Psoas muscle (tissue), 8 donors: Measurements from ENCODE around the gene SPECC1. TPM values are rescaled to one million over a fixed set of nuclear protein-coding genes. Genes with fewer than 3 reads are reported as not detected.

Source experiments
- ATAC-seq, 4 donors: fragments of 200-7000 bp; cut with Tn5 transposase; one replicate each; pipeline ENCODE4 v1.9.1; 2020; ENCODE audit warnings: moderate library complexity in 3 of 4, mild to moderate bottlenecking in 2 of 4
- DNase-seq, 2 donors: peaks; one replicate each; pipeline ENCODE4 v3.0.0-alpha.2; 2020
- H3K27ac ChIP-seq: fragments of 200-600 bp; one replicate; pipeline ENCODE4 v1.8.0; 2022
- H3K27me3 ChIP-seq, 3 donors: fragments of 200-600 bp in 1 of 3; one replicate each; pipeline versions ENCODE4 v1.6.1 to v1.8.0; 2013 to 2022; ENCODE audit warnings: low read length in 2 of 3, mild to moderate bottlenecking in 2 of 3, moderate library complexity in 1 of 3; ENCODE audit not compliant: insufficient read depth in 3 of 3
- H3K36me3 ChIP-seq, 2 donors: fragments of 200-600 bp in 1 of 2; one replicate each; pipeline versions ENCODE4 v1.6.1 to v1.8.0; 2013 to 2022; ENCODE audit warnings: low read depth in 1 of 2, mild to moderate bottlenecking in 1 of 2, moderate library complexity in 1 of 2; ENCODE audit not compliant: insufficient read depth in 1 of 2
- H3K4me1 ChIP-seq: fragments of 200-600 bp; one replicate; pipeline ENCODE4 v1.8.0; 2022
- H3K4me3 ChIP-seq: fragments of 200-600 bp; one replicate; pipeline ENCODE4 v1.8.0; 2022; ENCODE audit warnings: mild to moderate bottlenecking
- H3K9me3 ChIP-seq: fragments of 200-600 bp; one replicate; pipeline ENCODE4 v1.8.0; 2022
- WGBS, 3 donors: extraction: QIAGEN DNeasy Blood & Tissue Kit; methylation state at CpG; one replicate each; pipeline versions ENCODE4 v1.1.6 to v1.1.7; 2013; 5-methylcytosine and 5-hydroxymethylcytosine counted together
- intact Hi-C, 2 donors: fragments of 100-400 bp; cut with DNase I; formaldehyde crosslinking; loops; one replicate each; pipeline versions ENCODE4 v1.11.0 to v1.14.2; 2022
- polyA plus RNA-seq, 3 donors: library from polyadenylated mRNA; stranded (reverse); fragments of 200-250 nt; gene quantifications; one replicate each; pipeline ENCODE4 v1.2.3, GENCODE V29; 2013
- total RNA-seq, 4 donors: library from RNA; stranded (reverse); fragmentation: NEBNext Ultra II Directional in 2 of 4; extraction: Animal tissue kit (Norgen Biotek cat#: 25700) in 2 of 4; gene quantifications; one replicate each; pipeline versions ENCODE4 v1.2.1 to v1.2.4, GENCODE V29; 2021 to 2023
- TF ChIP-seq, protein P1 (sequence below): fragments of 200-600 bp; IDR thresholded peaks from one replicate; pipeline ENCODE4 v1.8.0; 2022; ENCODE audit warnings: antibody characterized with exemption
- donor health status: healthy with polysubstance abuse.
- donor health status: DM: no; HTN: no; CAD: no; lungs with moderate emphysema.
- donor health status: Bipolar disorder and iron deficiency.
- donor health status: healthy.
- donor health status: DM: yes; HTN: yes; CAD: no.
- donor health status: DM: no; HTN: no; CAD: no.
- donor health status: DM: no; HTN: no; CAD: no.
- donor health status: DM: yes; HTN: yes; CAD: no.

The SPECC1 gene
- total and polyA plus RNA-seq, 7 donors, result 2.0 to 11.3 (median 4.7) TPM

DNA sequence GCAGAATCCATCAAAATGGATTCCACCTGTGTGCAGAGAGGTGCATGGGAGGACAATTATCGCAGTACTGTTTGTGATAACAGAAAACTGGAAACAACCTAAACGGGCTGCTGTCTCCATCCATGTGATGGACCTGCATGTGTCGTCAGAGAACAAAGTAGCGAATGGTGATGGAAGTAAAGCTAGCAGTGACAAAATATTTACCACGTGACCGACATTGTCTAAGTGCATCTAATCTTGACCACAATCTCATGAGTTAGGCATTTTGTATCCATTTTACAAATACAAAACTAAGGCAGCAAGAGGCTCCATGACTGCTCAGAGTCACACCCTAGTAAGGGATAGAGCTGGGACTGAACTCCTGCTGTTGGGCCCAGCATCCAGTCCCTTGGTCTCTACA is 270.9 kb downstream of the SPECC1 start:
- Histone ChIP-seq H3K4me1 (no peaks in the 10 kb centered on the region), H3K36me3 (no peaks in the 10 kb centered on the region), H3K27me3 (no peaks in the 10 kb centered on the region), H3K9me3 (no peaks in the 10 kb centered on the region), H3K4me3 (no peak overlapping the region), H3K27ac (no peak overlapping the region)
- ATAC-seq (no peak), DNase-seq (no peak)
- TF ChIP-seq, protein P1, sequence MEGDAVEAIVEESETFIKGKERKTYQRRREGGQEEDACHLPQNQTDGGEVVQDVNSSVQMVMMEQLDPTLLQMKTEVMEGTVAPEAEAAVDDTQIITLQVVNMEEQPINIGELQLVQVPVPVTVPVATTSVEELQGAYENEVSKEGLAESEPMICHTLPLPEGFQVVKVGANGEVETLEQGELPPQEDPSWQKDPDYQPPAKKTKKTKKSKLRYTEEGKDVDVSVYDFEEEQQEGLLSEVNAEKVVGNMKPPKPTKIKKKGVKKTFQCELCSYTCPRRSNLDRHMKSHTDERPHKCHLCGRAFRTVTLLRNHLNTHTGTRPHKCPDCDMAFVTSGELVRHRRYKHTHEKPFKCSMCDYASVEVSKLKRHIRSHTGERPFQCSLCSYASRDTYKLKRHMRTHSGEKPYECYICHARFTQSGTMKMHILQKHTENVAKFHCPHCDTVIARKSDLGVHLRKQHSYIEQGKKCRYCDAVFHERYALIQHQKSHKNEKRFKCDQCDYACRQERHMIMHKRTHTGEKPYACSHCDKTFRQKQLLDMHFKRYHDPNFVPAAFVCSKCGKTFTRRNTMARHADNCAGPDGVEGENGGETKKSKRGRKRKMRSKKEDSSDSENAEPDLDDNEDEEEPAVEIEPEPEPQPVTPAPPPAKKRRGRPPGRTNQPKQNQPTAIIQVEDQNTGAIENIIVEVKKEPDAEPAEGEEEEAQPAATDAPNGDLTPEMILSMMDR, result no peak
- intact Hi-C loops, result no loop called here
- 95 to 98% (median 97%) methylated on average over 6 of the region's 6 CpGs for WGBS, 3 donors

DNA sequence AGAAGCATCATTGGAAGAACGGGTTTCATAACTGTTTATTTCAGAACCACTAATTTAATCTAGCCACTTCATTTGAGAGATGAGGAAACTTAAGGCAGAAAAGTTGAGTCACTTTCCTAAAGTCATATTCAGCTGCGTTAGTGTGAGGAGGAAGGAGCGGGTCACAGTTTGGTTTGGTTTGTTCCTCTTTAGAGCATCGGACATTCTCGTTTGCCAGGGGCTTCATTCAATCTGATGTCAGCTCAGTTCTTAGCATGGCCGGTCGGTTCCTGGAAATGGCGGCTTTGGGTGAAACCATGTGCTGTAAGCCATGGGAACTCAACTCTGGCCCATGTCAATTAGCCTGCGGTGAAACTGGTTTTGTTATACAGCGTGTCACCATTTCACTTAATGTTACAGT is 271.7 kb downstream of the SPECC1 start:
- Histone ChIP-seq H3K27me3 (no peaks in the 10 kb centered on the region), H3K4me1 (no peaks in the 10 kb centered on the region), H3K27ac (no peak overlapping the region), H3K9me3 (no peaks in the 10 kb centered on the region), H3K4me3 (no peak overlapping the region), H3K36me3 (no peaks in the 10 kb centered on the region)
- 91 to 95% (median 93%) methylated on average over 10 of the region's 10 CpGs for WGBS, 3 donors
- DNase-seq (no peak), ATAC-seq (no peak)
- intact Hi-C loops, result no loop called here
- TF ChIP-seq, protein P1, result no peak

- Histone ChIP-seq H3K36me3 (no peaks in the 10 kb centered on the region), H3K27ac (no peak overlapping the region), H3K4me1 (no peaks in the 10 kb centered on the region), H3K27me3 (peaks cover 0 to 1% (median 0%) of the 10 kb centered on the region in 3 donors), H3K9me3 (no peaks in the 10 kb centered on the region), H3K4me3 (no peak overlapping the region)
- ATAC-seq, result no peak
- TF ChIP-seq, protein P1, result no peak
- intact Hi-C loops, result no loop called here
- WGBS, 3 donors, result 38 to 54% (median 45%) methylated on average over 11 of the region's 11 CpGs
- peak; percentile 35 to 54 for DNase-seq
These were observed 272.7 kb downstream of the SPECC1 start for GRCh38 chr17:20281860-20282259.

DNA sequence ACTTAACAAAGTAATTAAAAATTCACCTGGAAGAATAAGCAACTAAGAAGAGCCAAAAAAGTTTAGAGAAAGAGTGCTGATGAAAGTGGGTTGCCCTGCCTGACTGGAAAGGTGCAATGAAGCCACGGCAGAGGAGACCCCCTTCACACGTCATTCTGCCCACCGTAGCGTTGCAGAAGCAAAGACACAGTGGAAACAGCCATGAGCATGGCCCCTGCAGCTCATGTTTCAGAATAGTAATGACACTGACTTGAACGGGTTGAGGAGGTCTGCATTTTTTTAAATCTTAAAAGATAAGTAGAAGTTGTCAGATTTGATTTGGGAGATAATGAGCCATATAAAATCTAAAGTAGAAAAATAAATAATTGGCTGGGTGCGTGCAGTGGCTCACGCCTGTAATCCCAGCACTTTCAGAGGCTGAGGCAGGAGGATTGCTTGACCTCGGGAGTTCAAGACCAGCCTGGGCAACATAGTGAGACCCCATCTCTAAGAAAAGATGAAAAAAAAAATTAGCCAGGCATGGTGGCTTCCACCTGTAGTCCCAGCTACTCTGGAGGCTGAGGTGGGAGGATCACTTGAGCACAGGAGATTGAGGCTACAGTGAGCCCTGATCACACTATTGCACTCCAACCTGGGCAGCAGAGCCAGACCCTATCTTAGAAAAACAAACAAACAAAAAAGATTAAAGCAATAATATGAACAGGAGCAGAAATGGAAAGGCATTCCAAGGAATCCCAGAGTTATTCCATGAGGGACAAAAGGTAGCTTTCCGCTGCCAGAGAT is 273.6 kb downstream of the SPECC1 start:
- H3K36me3 ChIP-seq, result no peaks in the 10 kb centered on the region
- ATAC-seq, result no peak
- no peaks in the 10 kb centered on the region for H3K9me3 ChIP-seq
- no peak for DNase-seq
- H3K27ac ChIP-seq, result no peak overlapping the region
- H3K4me3 ChIP-seq, result no peak overlapping the region
- TF ChIP-seq, protein P1, result no peak
- peaks cover 0 to 2% (median 0%) of the 10 kb centered on the region in 3 donors for H3K27me3 ChIP-seq
- WGBS, 3 donors, result 80 to 84% (median 83%) methylated on average over 9 of the region's 9 CpGs
- intact Hi-C loops, result no loop called here
- no peaks in the 10 kb centered on the region for H3K4me1 ChIP-seq

DNA sequence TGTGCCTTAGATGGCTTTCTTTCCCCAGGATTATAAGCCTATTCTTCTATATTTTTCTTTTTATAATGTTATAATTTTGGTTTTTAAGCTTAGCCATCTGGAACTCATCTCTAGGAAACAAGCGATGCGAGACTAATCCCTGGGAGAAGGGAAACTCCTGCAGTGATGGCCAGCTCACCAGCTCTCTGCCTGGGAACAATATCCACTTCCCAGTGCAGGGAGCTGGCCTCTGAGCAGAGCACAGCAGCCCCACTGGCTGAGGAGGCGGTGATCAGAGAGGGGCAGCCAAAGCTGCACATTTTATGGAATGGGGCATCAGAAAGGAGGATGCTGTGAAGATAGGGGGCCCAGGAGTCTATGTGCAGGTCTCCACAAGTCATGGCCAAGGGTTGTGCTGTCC is 274.9 kb downstream of the SPECC1 start:
- Histone ChIP-seq H3K4me3 (no peak overlapping the region), H3K4me1 (no peaks in the 10 kb centered on the region), H3K27ac (no peak overlapping the region), H3K27me3 (peaks cover 0 to 2% (median 0%) of the 10 kb centered on the region in 3 donors), H3K36me3 (no peaks in the 10 kb centered on the region), H3K9me3 (no peaks in the 10 kb centered on the region)
- intact Hi-C loops, result no loop called here
- WGBS, 3 donors, result 25 to 41% (median 34%) methylated on average over 3 of the region's 3 CpGs
- ATAC-seq (no peak), DNase-seq (no peak)
- TF ChIP-seq, protein P1, result no peak
